GM18502 (cell line): Measurements from ENCODE around the gene NME5.
"Not testable (repeated sequence)": the region's sequence is repeated elsewhere in the genome, so short reads cannot be mapped to it uniquely, and the experiment has no call there.

Experiments
- ATAC-seq: cut with Tn5 transposase; IDR thresholded peaks from one replicate; pipeline ENCODE4 v1.9.1; 2021; ENCODE audit warnings: mild to moderate bottlenecking; ENCODE audit not compliant: unreplicated experiment, poor library complexity

The NME5 gene

GRCh38 chr5:138083702-138084101 is 55.5 kb downstream of the NME5 start, which contains the start of gene WNT8A:
TSS of gene WNT8A (plus strand) at chr5:138084033. CDS start at chr5:138084128, 95 bp downstream.
- no peak for ATAC-seq

GRCh38 chr5:138082033-138082432 is 57.2 kb downstream of the NME5 start:
- ATAC-seq = no peak

DNA sequence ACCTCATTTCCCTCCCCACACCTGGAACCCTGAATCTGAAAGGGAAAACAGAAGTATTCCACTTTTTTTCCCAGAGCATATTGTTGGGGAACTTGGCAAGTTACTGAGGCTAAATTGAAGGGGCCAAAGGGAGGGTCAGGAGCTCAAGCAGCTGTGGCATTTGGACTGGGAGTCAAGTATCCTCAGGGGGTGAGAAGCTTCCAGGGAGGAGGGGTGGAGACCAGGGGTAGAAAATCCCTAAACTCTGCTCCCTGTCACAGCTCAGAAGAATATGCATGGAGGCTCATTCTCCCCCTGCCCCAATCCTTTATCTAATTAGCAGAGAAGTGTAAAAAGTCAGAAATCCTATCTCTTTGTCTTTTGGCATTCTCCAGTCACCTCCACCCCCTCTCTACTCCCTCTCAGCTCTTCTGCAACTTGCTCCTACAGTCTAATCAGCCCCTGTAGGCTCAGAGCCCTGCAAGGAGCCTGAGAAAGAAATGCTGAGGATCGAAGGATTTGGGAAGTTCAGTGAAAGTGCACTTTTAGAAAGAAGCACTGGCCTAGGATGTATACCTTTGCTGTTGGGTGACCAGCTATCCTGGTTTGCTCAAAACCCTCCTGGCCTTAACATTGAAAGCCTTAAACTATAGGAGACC is 61.1 kb downstream of the NME5 start:
- no peak for ATAC-seq

GRCh38 chr5:138077064-138077696 is 62.0 kb downstream of the NME5 start:
- ATAC-seq = no peak

GRCh38 chr5:138070026-138070425 is 69.2 kb downstream of the NME5 start:
- not testable (repeated sequence) for ATAC-seq

DNA sequence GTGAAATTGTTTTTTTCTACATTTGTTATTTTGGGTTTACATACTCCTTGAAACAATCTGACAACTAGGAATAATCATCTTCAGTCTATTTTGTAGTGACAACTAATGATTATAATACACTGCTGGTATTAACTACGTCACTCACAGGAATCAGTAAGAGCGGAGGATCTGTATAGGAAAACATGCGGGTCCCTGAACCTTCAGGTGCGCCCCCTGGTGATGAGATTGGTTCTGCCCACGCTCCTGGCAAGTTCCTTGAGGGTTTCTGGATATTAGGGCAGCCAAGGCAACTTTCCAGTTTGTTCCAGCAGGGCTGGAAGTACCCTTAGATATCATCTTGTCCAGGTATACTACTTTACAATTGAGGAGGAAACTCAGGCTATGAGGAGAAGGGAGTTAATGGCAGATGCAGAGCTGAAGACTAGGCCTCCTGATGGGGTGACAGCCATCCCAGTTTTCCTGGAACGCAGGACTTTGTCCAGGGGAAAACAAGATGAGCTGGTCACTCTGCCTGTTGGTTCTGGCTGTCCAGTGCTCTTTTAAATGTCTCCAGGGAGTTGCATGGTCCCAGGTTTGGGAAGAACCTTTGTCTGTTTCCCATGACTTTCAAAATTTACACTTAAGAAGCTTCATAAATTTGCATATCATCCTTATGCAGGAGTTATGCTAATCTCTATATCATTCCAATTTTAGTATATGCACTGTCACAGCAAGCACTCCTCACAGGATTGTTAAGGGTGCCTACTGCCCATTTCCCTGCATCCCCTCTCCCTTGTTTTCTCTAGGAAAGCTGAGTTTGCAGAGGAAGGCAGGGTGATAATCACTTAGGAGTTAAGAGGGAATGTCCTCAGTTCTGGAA is 70.3 kb downstream of the NME5 start:
- ATAC-seq = no peak

- ATAC-seq = no peak
Measured at GRCh38 chr5:138067945-138068344, 71.3 kb downstream of the NME5 start.
